Lower leg skin (tissue), 4 donors: Measurements from ENCODE around the gene SLC7A9. TPM values are rescaled to one million over a fixed set of nuclear protein-coding genes. Genes with fewer than 3 reads are reported as not detected.

Source experiments
- DNase-seq, 2 donors: peaks; one replicate each; pipeline ENCODE4 v3.0.0-alpha.2; 2019; ENCODE audit warnings: low spot score in 2 of 2
- H3K4me3 ChIP-seq: fragments of 200-600 bp; sonication (generic); 2 replicates; pipeline ENCODE4 v1.5.1; 2017; ENCODE audit warnings: mild to moderate bottlenecking, low read depth; ENCODE audit not compliant: poor library complexity, severe bottlenecking
- POLR2A ChIP-seq, 2 donors: fragments of 450-650 bp; IDR thresholded peaks; one replicate each; pipeline ENCODE4 v1.6.1; 2016 to 2017; ENCODE audit warnings: antibody characterized with exemption in 2 of 2, mild to moderate bottlenecking in 1 of 2, moderate library complexity in 1 of 2
- WGBS, 2 donors: methylation state at CpG; one replicate each; pipeline ENCODE4 v1.1.5; 2018; 5-methylcytosine and 5-hydroxymethylcytosine counted together
- intact Hi-C: fragments of 100-400 bp; cut with DNase I; formaldehyde crosslinking; loops from one replicate; pipeline ENCODE4 v1.15.0; 2023; ENCODE audit warnings: low total_unique reads
- total RNA-seq, 4 donors: library from RNA; depleted of rRNA; stranded (reverse); fragments of >200 nt; gene quantifications; one replicate each; pipeline ENCODE4 v1.1.0, GENCODE V29; 2016
- TF ChIP-seq, protein P1 (sequence below), 3 donors: fragments of 450-650 bp; IDR thresholded peaks; one replicate each; pipeline ENCODE4 v1.5.1; 2016; ENCODE audit warnings: antibody characterized with exemption in 3 of 3, mild to moderate bottlenecking in 3 of 3, moderate library complexity in 2 of 3

SLC7A9 gene
- total RNA-seq, 4 donors from 2014 or later: 0.49 TPM; not detected in 2

- 91 to 94% methylated on average over 7 of the region's 7 CpGs for WGBS, 2 donors
- intact Hi-C loops: no loop called here
- H3K4me3 ChIP-seq: no peak overlapping the region
- no peak for TF ChIP-seq POLR2A (IDR thresholded peaks at IDR 0.05)
- TF ChIP-seq, protein P1, sequence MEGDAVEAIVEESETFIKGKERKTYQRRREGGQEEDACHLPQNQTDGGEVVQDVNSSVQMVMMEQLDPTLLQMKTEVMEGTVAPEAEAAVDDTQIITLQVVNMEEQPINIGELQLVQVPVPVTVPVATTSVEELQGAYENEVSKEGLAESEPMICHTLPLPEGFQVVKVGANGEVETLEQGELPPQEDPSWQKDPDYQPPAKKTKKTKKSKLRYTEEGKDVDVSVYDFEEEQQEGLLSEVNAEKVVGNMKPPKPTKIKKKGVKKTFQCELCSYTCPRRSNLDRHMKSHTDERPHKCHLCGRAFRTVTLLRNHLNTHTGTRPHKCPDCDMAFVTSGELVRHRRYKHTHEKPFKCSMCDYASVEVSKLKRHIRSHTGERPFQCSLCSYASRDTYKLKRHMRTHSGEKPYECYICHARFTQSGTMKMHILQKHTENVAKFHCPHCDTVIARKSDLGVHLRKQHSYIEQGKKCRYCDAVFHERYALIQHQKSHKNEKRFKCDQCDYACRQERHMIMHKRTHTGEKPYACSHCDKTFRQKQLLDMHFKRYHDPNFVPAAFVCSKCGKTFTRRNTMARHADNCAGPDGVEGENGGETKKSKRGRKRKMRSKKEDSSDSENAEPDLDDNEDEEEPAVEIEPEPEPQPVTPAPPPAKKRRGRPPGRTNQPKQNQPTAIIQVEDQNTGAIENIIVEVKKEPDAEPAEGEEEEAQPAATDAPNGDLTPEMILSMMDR (IDR thresholded peaks at IDR 0.05): no peak
- no peak for DNase-seq
These were observed 32.9 kb upstream of the SLC7A9 start for GRCh38 chr19:32902448-32902847.

DNA sequence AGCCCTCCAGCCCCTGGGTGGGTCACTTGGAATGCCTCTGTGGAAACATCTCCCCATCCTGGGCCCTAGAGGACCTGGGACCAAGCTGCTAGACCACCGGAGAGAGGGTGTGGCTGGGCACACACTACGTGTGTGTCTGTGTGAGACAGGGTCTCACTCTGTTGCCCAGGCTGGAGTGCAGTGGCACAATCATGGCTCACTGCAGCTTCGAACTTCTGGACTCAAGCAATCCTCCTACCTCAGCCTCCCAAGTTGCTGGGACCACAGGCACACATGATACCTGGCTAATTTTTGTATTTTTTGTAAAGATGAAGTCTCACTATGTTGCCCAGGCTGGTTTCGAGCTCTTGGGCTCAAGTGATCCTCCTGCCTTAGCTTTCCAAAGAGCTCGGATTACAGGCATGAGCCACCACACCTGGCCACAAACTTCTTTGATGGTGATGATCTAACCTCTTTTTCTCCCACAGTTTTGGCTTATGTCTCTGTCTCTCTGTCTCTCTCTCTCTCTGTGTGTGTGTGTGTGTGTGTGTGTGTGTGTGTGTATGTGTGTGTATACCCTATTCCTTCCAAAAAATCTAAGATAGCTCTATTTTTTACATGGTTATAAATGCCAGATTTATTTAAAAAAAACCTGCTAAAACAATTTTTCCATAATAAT lies 32.1 kb upstream of the SLC7A9 start:
- intact Hi-C loops: no loop called here
- DNase-seq: peak in 1 of 2 donors; percentile 13
- no peak overlapping the region for H3K4me3 ChIP-seq
- TF ChIP-seq, protein P1 (IDR thresholded peaks at IDR 0.05): no peak
- no peak for TF ChIP-seq POLR2A (IDR thresholded peaks at IDR 0.05)
- WGBS, 2 donors: 74 to 92% methylated on average over 5 of the region's 5 CpGs

DNA sequence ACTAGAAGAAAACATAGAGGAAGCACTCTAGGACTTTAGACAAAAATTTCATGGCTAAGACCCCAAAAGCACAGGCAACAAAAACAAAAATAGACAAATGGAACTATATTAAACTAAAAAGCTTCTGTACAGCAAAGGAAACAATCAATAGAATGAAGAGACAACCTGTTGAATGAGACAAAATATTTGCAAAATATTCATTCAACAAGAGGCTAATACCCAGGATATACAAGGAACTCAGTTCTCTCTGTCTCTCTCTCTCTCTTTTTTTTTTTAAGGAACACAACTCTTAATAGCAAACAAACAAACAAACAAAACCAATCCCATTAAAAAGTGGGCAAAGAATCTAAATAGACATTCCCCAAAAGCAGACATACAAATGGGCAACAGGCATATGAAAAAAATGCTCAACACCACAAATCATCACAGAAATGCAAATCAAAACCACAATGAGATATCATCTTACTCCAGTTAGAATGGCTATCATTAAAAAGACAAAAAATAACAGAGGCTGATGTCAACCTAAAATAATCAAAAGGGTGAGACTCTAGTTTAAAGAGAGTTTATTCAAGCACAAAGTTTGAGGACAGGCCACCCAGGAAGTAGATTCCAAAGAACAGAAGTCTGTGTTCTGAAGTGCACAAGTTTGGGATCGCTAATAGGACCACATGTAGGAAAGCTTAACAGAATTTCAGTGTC lies 27.1 kb upstream of the SLC7A9 start:
- intact Hi-C loops: no loop called here
- TF ChIP-seq POLR2A (IDR thresholded peaks at IDR 0.05): no peak
- TF ChIP-seq, protein P1 (IDR thresholded peaks at IDR 0.05): no peak
- no peak for DNase-seq
- no peak overlapping the region for H3K4me3 ChIP-seq
- 100% methylated on average over 1 of the region's 1 CpG for whole genome bisulfite sequencing, 2 donors

DNA sequence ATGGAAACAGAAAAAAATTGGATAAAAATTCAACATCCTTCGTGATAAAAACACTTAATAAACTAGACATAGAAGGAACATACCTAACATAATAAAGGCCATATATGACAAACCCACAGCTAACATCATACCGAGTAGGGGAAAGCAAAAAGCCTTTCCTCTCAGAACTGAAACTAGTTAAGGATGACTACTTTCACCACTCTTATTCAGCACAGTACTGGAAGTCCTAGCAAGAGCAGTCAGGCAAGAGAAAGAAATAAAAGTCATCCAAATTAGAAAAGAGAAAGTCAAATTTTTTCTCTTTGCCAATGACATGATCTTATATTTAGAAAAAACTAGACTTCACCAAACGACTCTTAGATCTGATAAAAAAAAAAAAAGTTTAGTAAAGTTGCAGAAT lies 25.8 kb upstream of the SLC7A9 start:
- 89 to 90% methylated on average over 3 of the region's 3 CpGs for WGBS, 2 donors
- no peak overlapping the region for H3K4me3 ChIP-seq
- no peak for TF ChIP-seq POLR2A (IDR thresholded peaks at IDR 0.05)
- TF ChIP-seq, protein P1 (IDR thresholded peaks at IDR 0.05): no peak
- intact Hi-C loops: no loop called here
- DNase-seq: no peak

- intact Hi-C loops: no loop called here
- TF ChIP-seq, protein P1 (IDR thresholded peaks at IDR 0.05): no peak
- no peak for TF ChIP-seq POLR2A (IDR thresholded peaks at IDR 0.05)
- DNase-seq: no peak
- WGBS, 2 donors: 97 to 98% methylated on average over 2 of the region's 2 CpGs
- no peak overlapping the region for H3K4me3 ChIP-seq
These were observed 22.0 kb upstream of the SLC7A9 start for GRCh38 chr19:32891609-32892008.
